Gastroesophageal sphincter (tissue), 4 donors: ENCODE results near the gene MYBPH. TPM values are rescaled to one million over a fixed set of nuclear protein-coding genes. Genes with fewer than 3 reads are reported as not detected.

Source experiments
- ATAC-seq: fragments of 150-250 bp; one replicate; pipeline ENCODE4 v1.9.1; 2016; ENCODE audit warnings: mild to moderate bottlenecking, moderate library complexity
- H3K27ac ChIP-seq, 4 donors: fragments of 200-600 bp; sonication (generic) in 3 of 4; 1 replicate in 3 of 4; 2 replicates in 1 of 4; pipeline ENCODE4 v1.5.1; 2016 to 2019
- H3K27me3 ChIP-seq: fragments of 200-600 bp; sonication (generic); one replicate; pipeline ENCODE4 v1.5.1; 2019
- H3K36me3 ChIP-seq, 2 donors: fragments of 200-600 bp; sonication (generic); one replicate each; pipeline ENCODE4 v1.5.1; 2019; ENCODE audit warnings: control low read depth in 1 of 2
- H3K4me1 ChIP-seq, 3 donors: fragments of 200-600 bp; sonication (generic); 1 replicate in 2 of 3; 2 replicates in 1 of 3; pipeline ENCODE4 v1.5.1; 2016 to 2019; ENCODE audit warnings: control low read depth in 2 of 3
- H3K4me3 ChIP-seq, 2 donors: fragments of 200-600 bp; sonication (generic); one replicate each; pipeline ENCODE4 v1.5.1; 2019; ENCODE audit warnings: mild to moderate bottlenecking in 1 of 2, moderate library complexity in 1 of 2
- H3K9me3 ChIP-seq, 3 donors: fragments of 200-600 bp; sonication (generic); one replicate each; pipeline ENCODE4 v1.5.1; 2017 to 2019; ENCODE audit warnings: control low read depth in 2 of 3
- EP300 ChIP-seq: sonication (generic); formaldehyde crosslinking; IDR thresholded peaks from one replicate; pipeline ENCODE4 v1.6.1; 2017; ENCODE audit warnings: antibody characterized with exemption, mild to moderate bottlenecking
- POLR2A ChIP-seq, 2 donors: fragments of 450-650 bp; IDR thresholded peaks; one replicate each; pipeline ENCODE4 v1.6.1; 2017; ENCODE audit warnings: antibody characterized with exemption in 2 of 2, mild to moderate bottlenecking in 2 of 2, moderate library complexity in 1 of 2
- POLR2AphosphoS5 ChIP-seq: sonication (generic); formaldehyde crosslinking; IDR thresholded peaks from one replicate; pipeline ENCODE4 v1.6.1; 2017; ENCODE audit warnings: antibody characterized with exemption
- WGBS, 2 donors: methylation state at CpG; one replicate each; pipeline ENCODE4 v1.1.5; 2018; ENCODE audit warnings: low coverage in 1 of 2; 5-methylcytosine and 5-hydroxymethylcytosine counted together
- total RNA-seq, 4 donors: library from RNA; depleted of rRNA; stranded (reverse); fragments of >200 nt; gene quantifications; one replicate each; pipeline ENCODE4 v1.1.0, GENCODE V29; 2016
- TF ChIP-seq, protein P1 (sequence below), 4 experiments: fragments of 200-600 bp in 2 of 4; fragments of 450-650 bp in 2 of 4; sonication (generic) in 1 of 4; IDR thresholded peaks; one replicate each; pipeline ENCODE4 v1.5.1; 2017 to 2019; ENCODE audit warnings: antibody characterized with exemption in 4 of 4, mild to moderate bottlenecking in 2 of 4, moderate library complexity in 2 of 4

MYBPH gene
- total RNA-seq, 4 donors from 2014 or later, result not detected

DNA sequence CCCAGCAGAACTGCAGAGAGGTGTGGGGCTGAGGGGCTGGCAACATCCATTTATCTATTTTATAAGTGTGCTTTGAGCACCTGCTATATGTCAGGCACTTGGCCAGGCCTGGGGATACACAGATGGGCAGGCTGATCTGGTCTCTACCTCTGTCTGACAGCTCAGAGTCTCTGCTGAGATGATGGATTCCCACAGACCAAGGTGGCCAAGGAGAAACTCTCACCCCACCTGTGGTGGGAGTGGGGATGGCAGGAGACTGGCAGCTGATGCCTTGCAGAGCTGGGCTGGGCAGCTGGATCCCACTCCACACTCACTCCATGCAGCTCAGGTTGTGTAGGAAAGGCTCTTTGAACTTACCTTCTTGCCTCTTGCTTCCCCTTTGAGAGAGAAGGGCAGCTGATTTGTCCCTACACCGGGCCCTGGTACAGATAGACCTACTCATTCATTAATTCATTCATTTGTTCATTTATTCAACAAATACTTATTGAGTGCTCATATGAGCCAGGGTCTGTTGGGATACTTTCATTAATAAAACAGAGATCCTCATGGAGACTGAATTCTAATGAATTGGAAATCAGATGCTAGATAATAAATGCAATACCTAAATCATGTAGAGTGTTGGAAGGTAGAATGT, 39.1 kb downstream of the MYBPH start:
- ATAC-seq, result no peak
- TF ChIP-seq POLR2A (IDR thresholded peaks at IDR 0.05) (no peak), POLR2AphosphoS5 (no peak)
- TF ChIP-seq, protein P1, sequence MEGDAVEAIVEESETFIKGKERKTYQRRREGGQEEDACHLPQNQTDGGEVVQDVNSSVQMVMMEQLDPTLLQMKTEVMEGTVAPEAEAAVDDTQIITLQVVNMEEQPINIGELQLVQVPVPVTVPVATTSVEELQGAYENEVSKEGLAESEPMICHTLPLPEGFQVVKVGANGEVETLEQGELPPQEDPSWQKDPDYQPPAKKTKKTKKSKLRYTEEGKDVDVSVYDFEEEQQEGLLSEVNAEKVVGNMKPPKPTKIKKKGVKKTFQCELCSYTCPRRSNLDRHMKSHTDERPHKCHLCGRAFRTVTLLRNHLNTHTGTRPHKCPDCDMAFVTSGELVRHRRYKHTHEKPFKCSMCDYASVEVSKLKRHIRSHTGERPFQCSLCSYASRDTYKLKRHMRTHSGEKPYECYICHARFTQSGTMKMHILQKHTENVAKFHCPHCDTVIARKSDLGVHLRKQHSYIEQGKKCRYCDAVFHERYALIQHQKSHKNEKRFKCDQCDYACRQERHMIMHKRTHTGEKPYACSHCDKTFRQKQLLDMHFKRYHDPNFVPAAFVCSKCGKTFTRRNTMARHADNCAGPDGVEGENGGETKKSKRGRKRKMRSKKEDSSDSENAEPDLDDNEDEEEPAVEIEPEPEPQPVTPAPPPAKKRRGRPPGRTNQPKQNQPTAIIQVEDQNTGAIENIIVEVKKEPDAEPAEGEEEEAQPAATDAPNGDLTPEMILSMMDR (IDR thresholded peaks at IDR 0.05), result no peak
- Histone ChIP-seq H3K27me3 (peaks cover 4% of the 10 kb centered on the region), H3K4me3 (no peak overlapping the region), H3K27ac (no peak overlapping the region), H3K36me3 (no peaks in the 10 kb centered on the region), H3K4me1 (no peaks in the 10 kb centered on the region), H3K9me3 (no peaks in the 10 kb centered on the region)
- no CpG with 5 or more reads among the region's 1 CpG for WGBS, 2 donors

DNA sequence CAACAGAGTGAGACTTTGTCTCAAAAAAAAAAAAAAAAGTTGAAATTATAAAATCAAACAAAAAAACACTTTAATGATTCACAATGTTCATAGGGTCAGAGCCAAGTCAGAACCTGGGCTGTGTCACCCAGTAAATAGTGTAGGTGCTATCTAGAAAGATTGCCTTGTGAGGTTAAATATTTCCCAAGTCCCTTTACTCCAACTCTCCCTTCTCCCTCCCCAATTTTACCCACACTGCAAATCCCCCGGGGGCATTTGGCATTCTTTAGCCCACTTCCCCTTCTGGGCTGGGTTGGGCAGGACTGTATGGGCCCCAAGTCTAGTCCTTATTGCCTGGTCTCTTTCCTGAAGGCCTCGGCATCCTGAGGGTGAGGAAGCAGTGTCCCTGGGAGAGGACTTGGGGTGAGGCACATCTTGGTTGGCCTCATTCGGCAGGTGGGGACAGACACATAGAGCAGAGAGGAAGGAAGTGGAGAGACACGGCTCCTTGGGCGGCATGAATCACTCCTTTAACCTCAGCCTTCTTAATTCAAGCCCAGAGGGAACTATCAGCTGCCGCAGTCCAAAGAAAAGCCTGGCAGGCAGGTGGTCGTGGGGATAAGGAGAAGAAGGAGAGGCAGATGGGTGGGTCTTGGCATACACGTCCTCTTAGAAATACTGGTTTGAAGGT, 39.9 kb downstream of the MYBPH start:
- Histone ChIP-seq H3K4me3 (no peak overlapping the region), H3K9me3 (no peaks in the 10 kb centered on the region), H3K27ac (no peak overlapping the region), H3K27me3 (peaks cover under 1% of the 10 kb centered on the region), H3K36me3 (no peaks in the 10 kb centered on the region), H3K4me1 (no peaks in the 10 kb centered on the region)
- no peak for ATAC-seq
- 36 to 60% methylated on average over 1 to 3 of the region's 8 CpGs for WGBS, 2 donors
- TF ChIP-seq POLR2AphosphoS5 (no peak), EP300 (no peak)

DNA sequence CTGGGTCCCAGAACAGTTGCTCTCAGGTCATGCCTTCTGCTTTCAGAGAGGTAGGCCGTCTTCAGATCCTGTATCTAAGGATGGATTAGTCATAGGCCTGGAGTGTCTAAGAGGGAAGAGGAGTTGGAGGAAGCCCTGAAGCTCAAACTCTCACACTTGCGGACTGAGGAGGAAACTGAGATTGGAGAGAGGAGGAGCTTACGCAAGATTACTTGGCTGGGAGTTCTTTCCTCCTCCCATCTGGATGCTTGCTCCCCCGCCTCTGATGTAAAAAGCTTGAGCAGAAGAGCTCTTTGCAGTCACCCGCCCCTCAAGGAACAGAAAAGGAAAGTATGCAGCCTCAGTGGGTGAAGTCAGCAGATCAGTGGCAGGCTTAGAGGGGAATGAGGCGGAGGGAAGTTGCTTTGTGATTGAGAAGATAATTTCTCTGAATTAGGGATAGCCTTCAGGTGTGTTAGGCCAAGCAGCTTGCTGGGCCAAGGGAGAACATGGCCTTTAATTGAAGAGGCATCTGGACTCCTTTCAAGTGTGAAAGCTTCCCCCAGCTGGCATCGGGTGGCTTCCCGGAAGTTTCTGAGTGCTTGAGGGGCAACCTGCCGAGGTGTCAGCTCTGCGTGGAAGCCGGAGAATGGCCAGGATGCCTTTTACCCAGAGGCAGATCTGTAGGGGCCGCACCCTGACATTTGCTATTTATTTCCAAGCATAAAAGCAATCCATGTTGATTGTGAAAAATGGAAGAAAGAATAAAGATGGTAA, 41.5 kb downstream of the MYBPH start:
- TF ChIP-seq POLR2AphosphoS5 (no peak), EP300 (no peak), POLR2A (IDR thresholded peaks at IDR 0.05) (no peak)
- TF ChIP-seq, protein P1 (IDR thresholded peaks at IDR 0.05), result no peak
- H3K9me3 ChIP-seq, result no peaks in the 10 kb centered on the region
- 60 to 82% methylated on average over 1 to 10 of the region's 12 CpGs for WGBS, 2 donors
- H3K27me3 ChIP-seq, result no peaks in the 10 kb centered on the region
- peak; percentile 78 for ATAC-seq
- H3K27ac ChIP-seq, result peak overlapping the region in 1 of 4 donors; percentile 41
- H3K36me3 ChIP-seq, result no peaks in the 10 kb centered on the region
- no peak overlapping the region for H3K4me3 ChIP-seq
- peaks cover 0 to 14% (median 4%) of the 10 kb centered on the region in 3 donors for H3K4me1 ChIP-seq

DNA sequence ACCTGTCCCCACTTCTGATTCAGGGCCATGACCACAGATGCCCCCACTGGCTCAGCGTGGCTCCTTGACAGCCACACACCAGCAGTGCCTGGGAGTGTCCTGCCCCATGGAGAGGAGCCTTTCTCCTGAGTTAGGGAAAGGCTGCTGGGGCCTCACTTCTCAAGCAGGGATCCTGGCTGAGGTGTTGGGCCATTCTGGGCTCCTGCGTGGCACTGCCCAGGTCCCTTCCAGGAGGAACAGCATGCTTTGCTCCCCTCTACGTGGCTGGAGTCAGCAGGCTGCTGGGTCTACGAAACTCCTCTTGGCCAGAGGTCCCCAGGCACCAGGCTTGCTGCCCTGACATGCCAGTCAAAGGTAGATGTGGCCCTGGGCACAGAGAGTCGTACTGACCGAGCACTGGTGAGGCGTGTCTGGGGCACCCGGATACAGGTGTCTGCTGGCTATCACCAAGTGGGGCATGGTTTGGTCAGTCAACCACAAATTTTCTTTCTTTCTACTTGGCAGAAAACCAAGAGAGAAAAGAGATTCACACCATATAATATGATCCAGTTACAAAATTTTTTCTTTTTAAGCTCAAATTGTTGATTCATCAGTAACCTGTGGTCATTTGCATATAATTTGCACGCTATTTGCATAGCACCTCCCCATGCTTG, 44.0 kb downstream of the MYBPH start:
- no peak overlapping the region for H3K27ac ChIP-seq
- TF ChIP-seq EP300, result no peak
- TF ChIP-seq POLR2AphosphoS5, result no peak
- TF ChIP-seq, protein P1 (IDR thresholded peaks at IDR 0.05), result no peak
- no peak for TF ChIP-seq POLR2A (IDR thresholded peaks at IDR 0.05)
- H3K36me3 ChIP-seq, result no peaks in the 10 kb centered on the region
- 67 to 92% methylated on average over 1 to 5 of the region's 9 CpGs for WGBS, 2 donors
- H3K27me3 ChIP-seq, result peaks cover 11% of the 10 kb centered on the region
- no peaks in the 10 kb centered on the region for H3K9me3 ChIP-seq
- peaks cover 0 to 38% (median 23%) of the 10 kb centered on the region in 3 donors for H3K4me1 ChIP-seq
- no peak overlapping the region for H3K4me3 ChIP-seq
- ATAC-seq, result no peak

DNA sequence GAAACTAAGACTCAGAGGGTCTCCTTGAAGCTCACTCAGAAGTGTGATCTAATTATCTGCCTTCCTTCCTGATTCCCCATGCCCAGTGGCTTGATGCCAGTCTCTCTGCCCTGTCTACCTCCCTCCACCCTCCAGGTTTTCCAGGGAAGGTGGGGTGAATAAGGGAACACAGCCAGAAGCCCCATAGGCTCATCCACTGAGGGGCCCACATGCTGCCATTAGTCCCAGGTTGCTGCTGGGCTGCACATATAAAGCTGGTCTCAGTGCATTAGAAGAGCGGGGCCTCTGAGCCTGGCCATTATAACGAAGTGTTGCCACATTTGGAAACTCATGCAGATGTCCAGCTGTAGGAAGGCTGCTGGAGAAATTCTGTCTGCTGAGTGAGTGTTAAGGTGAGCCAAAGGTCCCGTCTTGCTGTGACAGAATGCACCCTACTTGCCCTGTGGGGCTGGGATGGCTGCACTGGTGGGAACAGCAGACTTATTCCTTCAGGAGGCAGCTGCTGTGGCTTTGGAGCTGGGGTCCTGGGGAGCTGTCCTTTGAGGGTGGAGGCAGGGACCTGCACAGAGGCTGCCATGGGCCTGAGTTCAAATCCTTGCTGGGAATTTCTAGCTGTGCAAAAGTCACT, 45.2 kb downstream of the MYBPH start:
- H3K27me3 ChIP-seq, result peaks cover 22% of the 10 kb centered on the region
- H3K27ac ChIP-seq, result no peak overlapping the region
- no peak for TF ChIP-seq EP300
- TF ChIP-seq POLR2A (IDR thresholded peaks at IDR 0.05), result no peak
- TF ChIP-seq, protein P1 (IDR thresholded peaks at IDR 0.05), result no peak
- TF ChIP-seq POLR2AphosphoS5, result no peak
- no peaks in the 10 kb centered on the region for H3K36me3 ChIP-seq
- H3K4me1 ChIP-seq, result peaks cover 0 to 46% (median 30%) of the 10 kb centered on the region in 3 donors
- H3K4me3 ChIP-seq, result no peak overlapping the region
- H3K9me3 ChIP-seq, result no peaks in the 10 kb centered on the region
- WGBS, 2 donors, result 75 to 93% methylated on average over 2 of the region's 3 CpGs
- no peak for ATAC-seq
